HL-60/S4 treated with retinoic acid at 250 ng/mL for 4 days and 3 days (cell line): Measurements from ENCODE around the gene YEATS4.

Experiments used
- in situ Hi-C: fragments of 300-500 bp; cut with MboI; formaldehyde crosslinking; loops from 2 replicates; pipeline ENCODE4 v1.7.0; 2022; ENCODE audit warnings: low sequenced_read_pairs

YEATS4 gene

DNA sequence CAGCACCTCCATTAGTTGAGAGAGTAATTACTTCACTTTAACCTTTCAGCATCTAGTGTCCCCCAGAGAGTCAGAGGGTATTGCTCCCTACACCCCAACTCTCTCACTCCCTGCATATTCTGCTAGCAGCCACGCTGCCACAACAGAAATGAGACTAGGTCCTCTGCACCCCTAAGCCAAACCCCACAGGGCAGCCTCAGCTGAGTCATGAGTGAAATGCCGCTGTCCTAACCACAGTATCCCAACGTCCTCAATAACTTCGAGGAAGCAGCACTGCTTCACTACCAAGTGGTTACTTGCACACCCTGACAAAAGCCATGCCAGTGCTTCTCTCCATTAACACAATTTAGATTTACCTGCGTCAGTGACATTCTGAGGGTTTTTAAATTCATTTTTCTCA is 18.2 kb upstream of the YEATS4 start:
- in situ Hi-C loops: no loop called here

DNA sequence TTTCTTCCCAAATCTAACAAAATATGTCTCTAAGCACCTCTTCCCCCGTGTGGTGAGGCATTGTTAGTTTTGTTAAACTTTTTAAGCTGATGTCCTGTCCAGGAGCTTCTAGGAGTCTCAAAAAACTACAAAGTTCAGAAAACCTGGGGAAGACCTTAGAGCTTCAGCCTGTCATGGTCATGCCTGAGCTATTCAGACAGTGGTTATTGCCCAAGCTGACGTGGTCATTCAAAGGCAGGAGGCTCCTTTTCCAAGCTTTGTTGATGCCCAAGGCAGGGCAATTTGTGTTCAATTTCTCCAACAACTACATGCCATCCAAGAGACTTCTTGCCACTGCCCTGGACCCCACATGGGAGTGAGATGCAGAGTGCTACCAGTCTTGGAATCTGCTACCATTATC is 17.1 kb upstream of the YEATS4 start:
- in situ Hi-C loops: no loop called here

DNA sequence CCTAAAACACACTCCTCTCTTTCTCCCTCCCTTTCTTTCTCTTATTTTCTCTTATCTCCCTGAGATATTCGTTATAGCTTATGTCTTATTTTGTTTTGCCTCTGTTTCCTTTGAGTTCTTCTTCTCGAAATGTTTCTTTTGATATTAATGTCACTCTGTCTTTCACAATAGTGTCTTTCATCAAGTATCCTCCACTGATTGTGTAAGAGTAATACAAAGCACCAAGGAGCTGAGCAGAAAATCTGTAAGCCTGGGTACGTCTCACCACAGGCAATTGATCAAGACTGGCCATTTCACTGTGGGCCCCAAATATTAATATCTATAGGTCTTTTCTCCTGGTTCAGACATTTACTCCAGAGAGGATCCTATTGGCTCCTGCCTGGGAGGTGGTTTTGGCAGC is 16.2 kb upstream of the YEATS4 start:
- in situ Hi-C loops: no loop called here

DNA sequence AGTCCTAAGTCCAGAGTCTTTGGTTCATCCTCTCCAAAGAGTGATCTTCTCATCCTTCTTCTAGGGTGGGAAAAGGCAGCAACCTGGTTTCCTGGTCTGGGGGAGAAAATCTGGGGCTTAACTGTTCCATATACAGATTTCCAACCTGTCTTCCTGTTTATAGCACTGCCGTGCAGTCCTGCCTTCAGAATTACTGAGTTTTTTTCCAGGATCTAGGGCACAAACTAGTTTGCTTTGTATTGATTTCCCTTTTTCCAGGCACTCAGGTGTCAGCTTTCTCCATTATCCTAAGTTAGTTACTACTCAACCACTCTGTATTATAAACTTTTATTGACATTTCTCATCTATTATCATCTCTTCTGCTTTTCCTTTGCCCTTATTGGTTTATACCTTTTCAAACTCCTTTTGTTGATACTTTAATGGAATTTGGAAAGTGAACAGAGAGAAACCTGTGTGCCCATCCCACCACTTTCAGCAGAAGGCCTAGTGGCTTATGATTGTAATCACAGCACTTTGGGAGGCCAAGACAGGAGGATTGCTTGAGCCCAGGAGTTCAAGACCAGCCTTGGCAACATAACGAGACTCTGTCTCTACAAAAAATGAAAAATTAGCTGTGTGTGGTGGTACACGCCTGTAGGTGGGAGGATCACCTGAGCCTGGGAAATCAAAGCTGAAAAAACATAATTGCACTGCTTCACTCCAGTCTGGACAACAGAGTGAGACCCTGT is 15.5 kb upstream of the YEATS4 start:
- in situ Hi-C loops: no loop called here

DNA sequence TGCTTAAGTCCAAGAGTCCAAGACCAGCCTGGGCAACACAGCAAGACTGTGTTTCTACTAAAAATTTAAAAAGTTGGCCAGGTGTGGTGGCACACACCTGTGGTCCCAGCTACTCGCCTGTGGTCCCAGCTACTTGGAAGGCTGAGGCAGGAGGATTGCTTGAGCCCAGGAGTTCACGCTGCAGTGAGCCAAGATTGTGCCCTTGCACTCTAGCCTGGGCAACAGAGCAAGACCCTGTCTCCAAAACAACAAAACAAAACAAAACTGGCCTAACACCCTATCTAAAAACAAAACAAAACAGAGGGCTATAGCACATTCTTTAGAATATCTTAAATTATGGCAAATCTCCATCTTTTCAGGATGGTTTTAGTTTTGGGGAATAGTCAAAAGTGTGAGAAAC is 14.5 kb upstream of the YEATS4 start:
- in situ Hi-C loops: no loop called here

DNA sequence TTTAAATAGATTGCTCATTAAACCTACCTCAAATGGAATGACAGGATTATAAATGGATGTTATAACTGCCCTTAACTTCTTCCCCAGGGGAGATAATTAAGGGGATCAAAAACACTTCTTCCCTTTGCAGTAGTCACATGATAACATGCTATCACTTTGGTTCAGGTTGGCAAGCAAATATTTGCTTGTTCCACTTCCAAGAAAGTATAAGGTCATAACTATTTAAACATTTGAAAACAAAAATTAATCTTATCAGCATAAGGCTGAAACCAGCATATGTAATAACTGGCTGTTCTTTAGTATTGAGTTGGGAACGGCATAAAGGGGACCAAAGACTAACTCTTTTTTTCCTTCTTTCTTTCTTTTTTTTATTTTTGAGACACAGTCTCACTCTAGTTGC is 13.8 kb upstream of the YEATS4 start:
- in situ Hi-C loops: no loop called here

DNA sequence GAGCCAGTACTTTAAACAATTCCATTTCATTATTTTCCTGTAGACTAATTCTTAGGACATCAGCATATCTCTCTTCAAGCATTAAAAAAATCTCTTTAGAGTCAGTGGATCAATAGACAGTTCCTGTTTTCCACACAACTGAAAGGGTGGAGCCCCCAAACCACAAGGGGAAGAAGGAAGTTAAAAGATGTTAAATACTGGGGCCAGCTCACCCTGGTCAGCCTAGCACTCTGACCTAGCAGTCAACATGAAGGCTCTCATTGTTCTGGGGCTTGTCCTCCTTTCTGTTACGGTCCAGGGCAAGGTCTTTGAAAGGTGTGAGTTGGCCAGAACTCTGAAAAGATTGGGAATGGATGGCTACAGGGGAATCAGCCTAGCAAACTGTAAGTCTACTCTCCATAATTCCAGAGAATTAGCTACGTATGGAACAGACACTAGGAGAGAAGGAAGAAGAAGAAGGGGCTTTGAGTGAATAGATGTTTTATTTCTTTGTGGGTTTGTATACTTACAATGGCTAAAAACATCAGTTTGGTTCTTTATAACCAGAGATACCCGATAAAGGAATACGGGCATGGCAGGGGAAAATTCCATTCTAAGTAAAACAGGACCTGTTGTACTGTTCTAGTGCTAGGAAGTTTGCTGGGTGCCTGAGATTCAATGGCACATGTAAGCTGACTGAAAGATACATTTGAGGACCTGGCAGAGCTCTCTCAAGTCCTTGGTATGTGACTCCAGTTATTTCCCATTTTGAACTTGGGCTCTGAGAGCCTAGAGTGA is 11.2 kb upstream of the YEATS4 start, which contains the start of gene LYZ:
Gene LYZ, plus strand, starts transcription at position 220 of the 777 bp plus-strand sequence. Its CDS starts 28 bp downstream, at position 248.
- in situ Hi-C loops: no loop called here

DNA sequence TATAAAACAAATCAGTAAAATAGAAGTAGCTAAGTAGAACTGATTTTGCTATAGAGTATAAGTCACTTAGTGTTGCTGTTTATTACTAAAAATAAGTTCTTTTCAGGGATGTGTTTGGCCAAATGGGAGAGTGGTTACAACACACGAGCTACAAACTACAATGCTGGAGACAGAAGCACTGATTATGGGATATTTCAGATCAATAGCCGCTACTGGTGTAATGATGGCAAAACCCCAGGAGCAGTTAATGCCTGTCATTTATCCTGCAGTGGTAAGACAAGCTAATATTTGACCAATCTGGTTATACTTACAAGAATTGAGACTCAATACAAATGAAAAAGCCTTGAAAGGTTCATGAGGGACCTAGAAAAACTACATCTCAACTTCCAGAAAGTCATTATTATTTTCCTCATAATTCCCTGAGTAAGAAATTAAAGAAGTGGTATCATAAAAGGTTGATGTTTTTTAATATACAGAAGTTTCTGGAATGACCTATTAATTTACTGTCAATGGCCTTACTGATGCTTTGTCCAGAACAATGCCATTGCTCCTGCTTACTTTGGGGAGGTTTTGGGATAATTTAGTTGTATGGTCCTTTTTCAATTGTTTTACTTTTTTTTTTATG is 9.4 kb upstream of the YEATS4 start:
- in situ Hi-C loops: no loop called here

DNA sequence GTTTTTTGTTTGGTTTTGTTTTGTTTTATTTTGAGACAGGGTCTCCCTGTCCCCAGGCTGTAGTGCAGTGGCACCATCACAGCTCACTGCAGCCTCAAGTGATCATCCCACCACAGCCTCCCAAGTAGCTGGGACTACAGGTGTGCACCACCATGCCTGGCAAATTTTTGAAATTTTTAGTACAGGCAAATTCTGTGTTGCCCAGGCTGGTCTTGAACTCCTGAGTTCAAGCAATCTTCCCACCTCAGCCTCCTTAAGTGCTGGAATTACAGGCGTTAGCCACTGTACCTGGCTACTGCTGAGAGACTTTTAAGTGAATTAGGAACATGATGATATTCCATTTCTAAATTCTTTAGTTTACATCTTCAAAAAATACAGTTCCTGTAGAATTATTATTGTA is 8.8 kb upstream of the YEATS4 start:
- in situ Hi-C loops: no loop called here

DNA sequence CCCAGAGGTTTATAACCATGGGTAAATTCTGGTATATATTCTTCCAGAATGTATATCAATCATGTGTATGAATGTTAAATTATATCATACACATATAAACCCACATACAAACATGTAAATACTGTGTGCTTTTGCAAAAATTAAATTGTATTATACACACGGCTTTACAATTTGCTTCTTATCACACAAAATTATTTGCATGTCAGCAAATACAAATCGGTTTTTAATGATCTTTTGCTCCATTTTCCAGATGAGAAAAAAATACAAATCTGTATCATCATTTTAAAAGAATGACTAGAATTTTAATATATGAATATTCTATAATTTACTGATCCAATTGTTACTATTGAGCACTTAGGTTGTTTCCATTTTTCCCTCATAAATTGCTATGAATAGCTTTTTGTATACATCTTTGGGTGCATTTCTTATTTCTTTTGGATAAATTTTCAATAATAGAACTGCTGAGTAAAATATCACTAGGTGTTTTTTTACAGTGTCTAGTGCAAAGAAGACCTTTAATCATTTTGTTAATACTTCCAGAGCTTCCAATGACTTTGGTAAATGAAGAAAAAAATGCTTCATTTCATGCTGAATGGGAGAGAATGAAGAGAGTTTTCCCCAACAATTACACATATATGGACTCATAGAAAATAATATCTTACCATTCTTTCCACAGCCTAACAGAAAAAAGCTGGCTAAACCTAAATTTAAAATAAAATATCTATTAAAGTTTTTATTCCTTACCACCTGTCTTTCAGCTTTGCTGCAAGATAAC is 7.9 kb upstream of the YEATS4 start:
- in situ Hi-C loops: no loop called here

DNA sequence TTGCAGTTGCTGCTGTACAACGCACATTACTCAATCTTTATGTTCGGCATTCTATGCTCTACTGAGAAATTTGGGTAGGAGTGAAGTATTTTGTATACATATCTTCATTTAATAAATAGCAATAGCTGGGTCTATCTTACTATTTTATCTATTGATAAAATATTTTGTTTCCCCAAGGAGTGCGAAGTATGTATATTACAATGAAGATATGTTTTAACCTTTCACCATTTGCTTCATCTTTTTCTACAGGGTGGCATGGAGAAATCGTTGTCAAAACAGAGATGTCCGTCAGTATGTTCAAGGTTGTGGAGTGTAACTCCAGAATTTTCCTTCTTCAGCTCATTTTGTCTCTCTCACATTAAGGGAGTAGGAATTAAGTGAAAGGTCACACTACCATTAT is 6.6 kb upstream of the YEATS4 start:
- in situ Hi-C loops: no loop called here

DNA sequence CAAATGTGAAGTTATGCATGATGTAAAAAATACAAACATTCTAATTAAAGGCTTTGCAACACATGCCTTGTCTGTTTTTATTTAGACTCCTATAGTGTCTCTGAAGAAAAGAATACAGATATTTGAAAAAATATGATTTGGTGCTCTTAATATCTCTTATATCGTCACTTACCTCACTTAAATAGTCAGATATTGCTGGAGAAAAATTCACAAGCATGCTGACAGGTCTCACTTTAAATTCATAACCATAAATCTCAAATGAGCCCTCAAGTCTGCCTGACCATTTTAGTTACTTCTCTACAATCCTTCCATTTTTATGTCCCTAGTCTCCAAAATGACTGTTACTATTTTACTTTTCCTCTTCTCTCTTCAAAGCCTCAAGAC is 5.4 kb upstream of the YEATS4 start:
- in situ Hi-C loops: no loop called here

DNA sequence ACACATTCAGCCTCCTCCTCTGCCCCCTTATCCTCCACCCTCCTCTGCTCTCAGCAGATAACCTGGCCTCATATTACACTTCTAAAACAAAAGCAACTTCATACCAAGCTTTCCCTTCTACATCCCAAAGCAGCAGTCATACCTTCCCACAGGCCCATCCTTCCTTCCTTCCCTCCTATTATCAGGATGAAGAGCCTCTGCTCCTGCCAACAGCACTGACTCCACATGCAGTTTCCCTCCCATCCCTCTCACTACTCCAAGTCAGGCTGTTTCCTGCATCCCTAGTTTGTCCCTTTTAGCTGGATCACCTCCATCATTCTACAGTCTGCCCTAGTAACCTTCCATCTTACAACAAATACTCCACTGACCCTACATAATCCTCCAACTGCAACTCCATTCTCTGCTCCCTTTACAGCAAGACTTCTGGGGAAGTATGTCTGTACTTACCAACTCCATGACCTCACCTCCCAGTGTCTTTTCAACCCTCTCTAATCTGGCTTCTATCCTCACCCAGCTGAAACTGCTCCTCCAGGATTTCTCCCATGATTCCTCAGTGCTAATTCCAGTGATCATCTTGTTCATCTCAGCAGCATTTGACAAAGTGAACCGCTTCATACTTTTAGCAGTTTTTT is 4.9 kb upstream of the YEATS4 start:
- in situ Hi-C loops: no loop called here

DNA sequence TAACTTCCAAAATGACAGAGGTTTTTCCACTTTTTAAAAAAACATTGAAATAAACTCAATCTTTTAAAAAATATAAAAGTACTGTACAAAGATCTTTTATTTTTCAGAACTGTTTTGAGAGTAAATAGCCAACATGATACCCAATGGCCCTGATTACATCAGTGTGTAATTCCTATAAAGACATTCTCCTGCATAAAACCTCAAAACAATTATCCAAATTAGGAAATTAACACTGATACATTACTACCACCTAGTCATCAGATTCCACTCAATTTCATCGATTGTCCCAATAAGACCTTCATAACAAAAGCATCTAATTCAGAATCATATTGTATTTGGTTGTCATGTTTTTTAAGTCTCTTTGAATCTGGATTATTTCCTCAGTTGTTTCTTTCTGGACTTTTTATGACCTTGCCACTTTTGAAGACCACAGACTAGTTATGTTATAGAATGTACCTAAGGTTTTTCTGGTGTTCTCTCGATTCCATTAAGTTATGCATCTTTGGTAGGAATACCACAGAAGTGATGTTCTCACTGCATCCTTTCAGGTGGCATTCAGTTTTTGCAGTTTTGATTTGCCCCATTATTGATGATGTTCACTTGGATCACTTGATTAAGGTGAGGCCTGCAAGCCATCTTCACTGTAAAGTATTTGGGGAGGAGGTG is 4.0 kb upstream of the YEATS4 start:
- in situ Hi-C loops: no loop called here

DNA sequence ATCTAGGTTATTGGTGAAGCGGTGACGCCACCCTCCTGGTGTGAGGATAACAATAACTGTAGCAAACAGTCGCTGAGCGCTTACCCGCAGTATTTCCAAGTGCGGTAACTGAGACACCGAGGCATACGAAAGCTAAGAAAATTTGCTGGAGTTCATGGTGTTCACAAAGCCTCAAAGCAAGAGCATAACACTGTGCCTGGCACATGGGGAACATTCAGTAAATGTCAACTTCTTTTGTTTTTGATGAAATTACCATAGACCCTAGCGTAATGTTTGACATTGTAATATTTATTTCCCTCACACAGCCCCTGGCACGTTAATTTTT is 767 bp downstream of the YEATS4 start:
- in situ Hi-C loops: no loop called here

DNA sequence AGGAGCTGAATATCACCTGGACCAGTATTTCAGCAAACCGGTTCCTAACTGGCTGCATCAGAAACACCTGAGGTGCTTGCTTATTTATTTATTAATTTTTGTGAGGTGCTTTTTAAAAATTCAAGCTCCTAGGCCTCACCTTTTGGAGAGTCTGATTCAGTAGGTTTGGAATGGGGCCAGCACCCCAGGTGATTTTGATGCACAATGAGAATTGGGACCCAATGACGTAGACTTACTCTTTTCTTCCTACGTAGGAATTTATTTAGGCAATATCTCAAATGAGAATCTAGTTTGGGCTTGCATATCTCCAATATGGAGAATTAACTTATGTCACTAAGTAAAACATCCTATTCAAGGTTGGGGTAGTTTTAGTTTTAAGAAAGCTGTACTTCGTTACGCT is 7.3 kb downstream of the YEATS4 start:
- in situ Hi-C loops: no loop called here

DNA sequence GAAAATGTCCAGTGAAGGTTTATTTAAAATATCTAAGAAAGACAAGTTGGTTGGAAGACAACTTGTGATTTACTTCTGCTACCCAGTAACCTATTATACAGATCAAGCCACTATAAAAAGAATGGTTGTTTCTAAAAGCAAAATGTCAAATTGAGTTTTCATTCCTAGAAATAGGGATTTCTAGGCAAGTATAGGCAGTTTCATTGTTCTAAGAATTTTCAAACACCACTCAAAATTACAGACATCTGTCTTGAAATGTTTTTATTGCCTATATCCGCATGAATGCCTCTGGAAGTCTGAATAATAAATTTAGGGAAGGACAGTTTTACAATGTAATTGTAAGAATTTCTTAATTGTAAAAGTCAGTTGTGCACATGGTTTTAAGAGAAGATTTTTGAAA is 8.6 kb downstream of the YEATS4 start:
- in situ Hi-C loops: no loop called here

DNA sequence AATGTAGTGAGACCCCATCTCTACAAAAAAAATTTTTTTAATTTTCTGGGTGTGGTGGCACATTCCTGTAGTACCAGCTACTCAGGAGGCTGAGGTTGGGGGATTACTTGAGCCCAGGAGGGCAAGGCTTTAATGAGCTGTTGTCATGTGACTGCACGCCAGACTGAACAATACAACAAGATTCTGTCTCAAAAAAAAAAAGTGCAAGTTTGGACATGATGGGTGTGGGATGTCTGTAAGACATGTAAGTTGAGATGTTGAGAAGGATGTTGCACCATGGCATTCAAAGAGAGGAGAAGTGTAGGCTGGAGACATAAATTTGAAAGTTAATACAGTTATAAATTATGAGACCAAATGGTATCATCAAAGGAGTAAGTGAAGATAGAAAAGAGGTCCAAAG is 23.5 kb downstream of the YEATS4 start:
- in situ Hi-C loops: no loop called here

DNA sequence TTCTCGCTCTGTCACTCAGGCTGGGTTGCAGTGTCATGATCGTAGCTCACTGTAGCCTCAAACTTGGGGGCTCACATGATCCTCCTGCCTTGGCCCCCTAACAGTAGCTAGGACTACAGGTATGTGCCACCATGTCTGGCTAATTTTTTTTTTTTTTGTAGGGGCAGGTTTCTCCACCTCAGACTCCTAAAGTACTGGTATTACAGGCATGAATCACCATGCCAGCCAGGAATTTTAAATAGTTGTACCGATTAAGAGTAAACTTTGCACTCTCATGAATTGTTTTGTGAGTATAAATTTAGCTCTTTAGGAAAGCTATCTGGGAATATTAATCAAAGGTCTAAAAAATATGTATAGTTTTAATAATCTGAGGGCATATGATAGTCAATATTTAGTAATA is 25.5 kb downstream of the YEATS4 start:
- in situ Hi-C loops: no loop called here

DNA sequence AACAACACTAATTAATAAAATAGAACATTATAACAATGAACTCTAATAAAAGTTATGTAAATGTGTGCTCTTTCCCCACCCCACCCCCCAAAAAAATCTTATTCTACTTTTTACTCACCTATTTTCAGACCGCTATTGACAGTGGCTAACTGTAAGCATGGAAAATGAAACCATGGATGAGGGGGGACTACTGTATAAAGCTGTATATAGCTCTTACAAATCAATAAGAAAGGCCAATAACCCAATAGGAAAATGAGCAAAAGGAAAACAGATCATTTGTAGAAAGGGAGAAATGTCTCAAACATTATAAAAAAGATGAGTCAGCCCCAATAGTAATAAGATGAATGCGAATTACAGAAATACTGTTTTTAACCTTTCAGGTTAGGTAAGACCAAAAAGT is 27.4 kb downstream of the YEATS4 start:
- in situ Hi-C loops: no loop called here

DNA sequence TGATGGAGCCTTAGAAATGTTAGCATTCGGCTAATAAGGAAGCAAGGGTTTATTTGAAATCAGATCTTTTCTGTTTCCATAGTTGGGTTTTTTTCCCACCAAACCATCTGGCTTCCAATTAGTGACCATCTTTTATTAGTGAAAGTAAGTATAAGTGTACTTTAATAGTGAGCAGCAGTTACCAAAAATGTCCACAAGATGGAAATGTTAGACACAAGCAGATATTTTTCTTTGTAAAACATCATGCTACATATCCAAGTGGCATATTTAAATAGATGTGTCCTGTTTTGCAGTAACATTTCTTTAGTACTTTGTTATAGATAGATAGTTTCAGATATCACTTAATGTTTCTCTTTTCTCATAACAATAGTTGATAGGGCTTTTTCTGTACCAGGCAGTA is 28.8 kb downstream of the YEATS4 start:
- in situ Hi-C loops: no loop called here
